NCI-H2081 treated with DMSO at 0.1 percent for 48 hours (cell line): ENCODE data around the gene SUV39H1.
"Not testable (repeated sequence)": the region's sequence is repeated elsewhere in the genome, so short reads cannot be mapped to it uniquely, and the experiment has no call there.

Experiments
- DNase-seq: peaks from one replicate; lab custom pipeline; 2025; lab: John Stamatoyannopoulos, UW

The SUV39H1 gene

DNA sequence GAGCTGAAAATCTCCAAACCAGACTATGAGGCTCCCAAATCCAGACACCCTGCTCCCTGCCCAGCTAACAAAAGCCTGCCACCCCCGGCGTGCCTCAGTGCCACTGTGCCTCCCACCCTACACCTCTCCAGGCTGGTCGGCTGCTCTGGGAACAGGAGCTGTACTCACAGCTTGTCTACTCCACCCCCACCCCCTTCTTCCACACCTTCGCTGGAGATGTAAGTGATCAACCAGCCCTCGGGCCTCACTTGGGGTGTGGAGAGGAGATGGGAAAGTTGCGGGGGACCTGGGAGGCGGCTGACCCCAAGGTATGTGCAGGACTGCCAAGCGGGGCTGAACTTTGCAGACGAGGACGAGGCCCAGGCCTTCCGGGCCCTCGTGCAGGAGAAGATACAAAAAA lies 11.1 kb upstream of the SUV39H1 start:
- DNase-seq: no peak

DNA sequence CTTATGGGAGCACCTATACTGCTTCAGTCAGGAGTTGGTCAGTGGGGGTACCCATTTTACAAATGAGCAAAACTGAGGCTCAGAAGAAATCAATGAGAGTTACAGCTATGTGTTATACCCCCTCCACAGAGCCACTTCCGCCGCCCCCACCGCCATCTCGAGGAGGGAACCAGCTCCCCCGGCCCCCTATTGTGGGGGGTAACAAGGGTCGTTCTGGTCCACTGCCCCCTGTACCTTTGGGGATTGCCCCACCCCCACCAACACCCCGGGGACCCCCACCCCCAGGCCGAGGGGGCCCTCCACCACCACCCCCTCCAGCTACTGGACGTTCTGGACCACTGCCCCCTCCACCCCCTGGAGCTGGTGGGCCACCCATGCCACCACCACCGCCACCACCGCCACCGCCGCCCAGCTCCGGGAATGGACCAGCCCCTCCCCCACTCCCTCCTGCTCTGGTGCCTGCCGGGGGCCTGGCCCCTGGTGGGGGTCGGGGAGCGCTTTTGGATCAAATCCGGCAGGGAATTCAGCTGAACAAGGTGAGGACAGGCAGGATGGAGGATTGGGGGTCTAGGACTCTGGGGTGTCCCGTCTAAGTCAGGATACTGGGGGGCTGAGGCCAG lies 7.9 kb upstream of the SUV39H1 start:
- no peak for DNase-seq

DNA sequence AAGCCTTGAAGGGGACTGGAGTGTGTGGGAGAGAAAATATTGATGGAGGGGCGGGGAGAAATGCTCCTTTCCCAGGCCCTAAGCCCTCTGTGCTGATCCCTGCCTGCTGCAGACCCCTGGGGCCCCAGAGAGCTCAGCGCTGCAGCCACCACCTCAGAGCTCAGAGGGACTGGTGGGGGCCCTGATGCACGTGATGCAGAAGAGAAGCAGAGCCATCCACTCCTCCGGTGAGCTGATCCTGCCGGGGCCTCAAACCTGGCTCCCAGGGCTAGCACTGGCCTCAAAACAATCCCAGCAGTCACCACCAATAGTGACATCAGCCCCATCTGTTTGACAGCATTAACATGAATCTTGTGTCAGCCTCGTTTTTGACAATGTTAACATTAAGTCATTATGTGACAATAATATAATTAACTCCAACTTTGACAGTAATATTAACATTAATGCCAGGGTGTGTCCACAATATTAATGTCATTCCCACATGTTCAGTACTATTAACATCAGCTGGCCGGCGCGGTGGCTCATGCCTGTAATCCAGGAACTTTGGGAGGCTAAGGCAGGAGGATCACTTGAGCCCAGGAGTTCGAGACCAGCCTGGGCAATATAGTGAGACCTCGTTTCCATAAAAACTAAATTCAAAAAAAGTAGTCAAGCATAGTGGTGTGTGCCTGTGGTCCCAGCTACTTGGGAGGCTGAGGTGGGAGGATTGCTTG lies 7.2 kb upstream of the SUV39H1 start:
- no peak for DNase-seq

DNA sequence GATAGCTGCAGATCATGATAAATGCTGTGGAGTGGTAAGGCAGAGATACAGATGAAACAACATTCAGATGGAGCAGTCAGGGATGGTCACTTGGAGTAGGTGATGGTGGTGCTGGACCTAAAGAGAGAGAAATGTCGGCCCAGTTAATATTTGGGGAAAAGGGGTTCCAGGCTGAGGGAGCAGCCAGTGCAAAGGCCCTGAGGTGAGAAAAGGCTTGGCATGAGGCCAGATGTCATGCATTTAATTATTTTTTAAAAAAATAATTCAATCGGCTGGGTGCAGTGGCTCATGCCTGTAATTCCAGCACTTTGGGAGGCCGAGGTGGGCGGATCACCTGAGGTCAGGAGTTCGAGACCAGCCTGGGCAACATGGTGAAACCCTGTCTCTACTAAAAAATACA lies 4.8 kb upstream of the SUV39H1 start:
- not testable (repeated sequence) for DNase-seq

DNA sequence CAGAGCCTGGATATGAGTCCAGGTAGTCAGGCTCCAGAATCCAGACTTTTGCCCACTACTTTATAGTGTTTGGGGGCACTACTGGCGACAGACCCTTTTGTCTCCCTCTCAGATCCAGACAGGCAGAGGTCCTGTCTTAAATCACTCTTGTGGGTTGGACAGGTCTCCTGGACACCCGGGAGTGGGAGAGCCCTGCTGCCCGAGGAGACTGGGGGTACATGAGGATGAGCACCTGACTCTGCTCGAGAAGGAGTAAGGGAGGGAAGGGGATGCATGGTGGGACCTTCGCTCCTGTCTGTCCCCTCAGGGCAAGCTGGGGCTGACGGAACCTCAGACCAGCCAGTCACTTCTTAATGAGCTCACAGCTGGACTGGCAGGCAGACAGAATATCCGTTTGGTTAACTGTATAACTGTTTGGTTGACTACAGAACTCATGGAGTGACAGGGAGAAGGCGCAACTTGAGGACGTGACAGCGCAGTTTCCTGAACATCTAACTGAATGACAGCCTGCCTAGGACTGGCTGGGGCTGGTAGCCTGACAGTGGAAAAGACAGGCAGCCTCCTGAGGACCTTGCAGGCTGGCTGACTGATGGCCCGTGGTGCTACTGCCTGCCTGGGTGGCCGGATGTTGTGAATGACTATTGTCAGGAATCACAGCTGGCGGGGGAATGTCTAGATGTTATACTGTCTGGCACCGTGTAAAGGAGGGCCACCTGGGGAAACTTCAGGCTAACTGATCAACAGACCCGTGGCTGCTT lies 1.6 kb upstream of the SUV39H1 start:
- no peak for DNase-seq

DNA sequence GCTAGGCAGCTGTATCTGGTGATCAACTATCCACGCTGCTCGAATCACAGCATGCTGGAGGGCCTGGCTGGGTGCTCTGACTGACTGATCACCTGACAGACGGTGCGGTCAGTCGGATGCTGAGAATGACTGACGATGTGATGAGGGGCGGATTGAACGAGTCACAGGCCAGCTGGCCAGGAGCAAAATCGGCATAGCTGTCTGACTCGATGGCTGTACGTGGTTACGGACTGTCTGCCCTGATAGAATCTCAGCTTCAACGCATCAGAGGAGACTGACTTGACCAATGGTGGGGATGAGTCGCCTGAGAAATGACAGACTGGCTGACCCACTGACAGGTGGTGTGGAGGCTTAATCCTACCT lies 1.0 kb upstream of the SUV39H1 start:
- no peak for DNase-seq

DNA sequence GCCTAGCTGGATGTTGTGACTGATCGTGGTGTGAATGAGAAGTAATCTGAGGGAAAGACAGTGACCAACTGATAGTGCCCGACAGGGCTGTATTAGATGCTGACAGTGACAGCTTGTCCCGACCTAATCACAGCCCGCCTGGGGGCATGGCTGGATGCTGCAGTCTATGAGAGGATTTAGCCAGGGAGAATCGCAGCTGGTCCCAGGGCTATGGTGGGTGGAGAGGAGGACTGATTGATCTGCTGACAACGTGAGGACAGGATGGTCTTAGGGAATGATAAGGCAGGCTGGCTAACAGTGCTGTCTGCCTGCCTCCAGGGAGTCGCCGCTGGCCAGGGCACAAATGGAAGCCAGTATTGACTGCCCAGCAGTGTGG lies 621 bp upstream of the SUV39H1 start:
- DNase-seq: no peak

DNA sequence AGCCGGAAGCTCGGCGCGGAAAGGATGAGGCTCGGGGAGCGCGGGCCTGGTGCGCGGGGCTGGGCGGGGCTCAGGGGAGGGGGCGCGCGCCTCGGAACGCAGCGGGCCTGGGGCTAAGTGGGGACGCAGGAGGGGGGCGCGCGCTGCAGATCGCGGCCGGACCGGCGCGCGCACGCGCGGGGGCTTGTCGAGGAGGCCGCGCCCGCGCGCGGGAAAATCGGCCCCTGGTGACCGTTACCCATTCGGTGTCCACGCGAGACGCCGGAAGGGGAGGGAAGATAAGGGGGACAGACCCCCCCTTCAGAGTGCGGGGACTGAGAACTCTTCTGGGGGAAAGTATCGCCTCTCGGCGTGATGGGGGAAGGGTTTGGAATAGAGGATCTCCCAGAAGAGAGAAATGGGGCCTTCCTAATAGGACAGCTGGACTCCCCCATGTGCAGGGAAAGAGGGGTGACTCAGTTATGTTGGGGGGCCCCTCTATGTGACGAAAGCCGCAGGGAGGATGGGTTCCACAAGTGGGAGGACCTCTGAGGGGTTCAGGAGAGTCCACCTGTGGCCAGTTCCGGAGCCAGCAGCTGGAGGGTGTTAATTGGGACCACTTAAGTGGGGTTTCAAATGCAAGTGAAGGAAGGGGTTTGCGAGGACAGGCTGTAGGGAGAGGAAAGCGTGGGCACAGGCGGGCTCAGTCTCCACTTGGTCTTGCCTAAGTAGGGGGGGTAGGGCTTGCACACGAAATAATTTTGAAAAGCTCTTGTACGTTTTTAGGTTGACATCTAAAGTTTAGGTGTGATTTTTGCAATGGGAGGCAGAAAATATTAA lies 584 bp downstream of the SUV39H1 start:
- DNase-seq: no peak

DNA sequence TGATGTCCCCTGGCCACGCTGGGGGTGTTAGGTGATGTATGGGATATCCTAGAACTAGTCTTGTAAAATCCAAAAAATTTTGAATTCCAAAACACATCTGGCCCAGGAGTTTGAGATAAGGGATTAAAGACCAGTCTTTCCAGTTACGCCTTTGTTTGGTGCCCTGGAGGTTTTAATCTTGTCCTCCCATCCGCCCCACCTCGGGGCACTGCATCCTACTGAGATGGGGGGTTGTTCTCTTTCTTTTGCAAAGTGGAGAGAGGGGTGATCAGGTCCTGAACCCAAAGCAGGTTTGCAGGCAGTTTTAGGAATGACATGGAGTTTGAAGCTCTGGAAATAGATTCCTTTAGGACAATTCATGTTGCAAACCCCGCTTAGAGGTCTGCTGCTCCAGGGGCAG lies 1.8 kb downstream of the SUV39H1 start:
- DNase-seq: no peak

DNA sequence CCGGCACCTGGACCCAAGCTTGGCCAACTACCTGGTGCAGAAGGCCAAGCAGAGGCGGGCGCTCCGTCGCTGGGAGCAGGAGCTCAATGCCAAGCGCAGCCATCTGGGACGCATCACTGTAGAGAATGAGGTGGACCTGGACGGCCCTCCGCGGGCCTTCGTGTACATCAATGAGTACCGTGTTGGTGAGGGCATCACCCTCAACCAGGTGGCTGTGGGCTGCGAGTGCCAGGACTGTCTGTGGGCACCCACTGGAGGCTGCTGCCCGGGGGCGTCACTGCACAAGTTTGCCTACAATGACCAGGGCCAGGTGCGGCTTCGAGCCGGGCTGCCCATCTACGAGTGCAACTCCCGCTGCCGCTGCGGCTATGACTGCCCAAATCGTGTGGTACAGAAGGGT lies 3.7 kb downstream of the SUV39H1 start:
- no peak for DNase-seq

DNA sequence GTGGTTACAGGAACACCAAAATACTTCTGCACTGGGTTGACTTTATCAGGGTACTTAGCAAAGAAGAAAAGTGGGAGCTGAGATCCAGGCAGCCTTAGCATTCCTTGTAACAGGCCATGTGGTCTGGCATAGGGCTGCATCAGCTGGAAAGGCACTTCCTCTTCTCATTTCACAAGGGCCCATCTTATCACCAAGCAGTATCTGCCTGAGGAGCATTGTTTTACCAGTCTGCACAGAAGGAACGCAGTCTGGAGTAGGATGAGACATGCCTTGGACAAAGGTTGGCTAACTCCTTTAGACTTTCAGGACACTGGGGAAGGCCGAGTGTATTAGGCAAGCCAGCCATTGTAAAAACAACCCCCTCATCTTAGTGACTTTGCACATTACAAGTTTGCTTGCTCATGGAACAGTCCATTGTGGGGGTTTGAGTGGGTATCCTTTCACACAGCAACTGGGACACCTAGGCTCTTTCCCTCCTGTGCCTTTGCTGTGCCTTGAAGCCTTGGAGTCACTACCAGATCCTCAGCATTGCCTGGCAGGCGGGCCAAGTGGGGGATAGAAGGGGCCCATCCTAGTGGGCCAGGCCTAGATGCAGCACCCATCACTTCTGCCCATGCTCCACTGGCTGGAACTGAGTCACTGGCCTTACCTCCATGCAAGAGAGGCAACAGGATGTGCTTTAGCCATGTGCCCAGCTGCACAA lies 4.6 kb downstream of the SUV39H1 start:
- DNase-seq: no peak

DNA sequence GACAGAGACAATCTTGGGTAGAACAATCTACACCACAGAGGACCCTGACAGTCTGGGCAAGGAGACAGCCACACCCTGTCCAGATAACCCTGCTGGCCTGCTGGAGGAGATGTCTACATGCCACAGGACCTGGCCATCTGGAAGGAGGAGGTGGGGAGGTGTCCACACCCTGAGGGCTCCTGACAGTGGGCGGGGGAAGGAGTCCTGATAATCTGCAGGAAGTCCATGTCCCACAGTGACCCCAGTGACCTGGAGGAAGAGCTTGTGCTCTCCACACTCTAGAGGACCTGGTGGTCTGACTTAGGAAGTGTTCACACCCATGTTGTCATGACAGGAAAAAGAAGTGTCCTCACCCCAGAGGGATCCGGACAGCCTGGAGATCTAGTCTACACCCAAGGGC lies 5.5 kb downstream of the SUV39H1 start:
- no peak for DNase-seq

DNA sequence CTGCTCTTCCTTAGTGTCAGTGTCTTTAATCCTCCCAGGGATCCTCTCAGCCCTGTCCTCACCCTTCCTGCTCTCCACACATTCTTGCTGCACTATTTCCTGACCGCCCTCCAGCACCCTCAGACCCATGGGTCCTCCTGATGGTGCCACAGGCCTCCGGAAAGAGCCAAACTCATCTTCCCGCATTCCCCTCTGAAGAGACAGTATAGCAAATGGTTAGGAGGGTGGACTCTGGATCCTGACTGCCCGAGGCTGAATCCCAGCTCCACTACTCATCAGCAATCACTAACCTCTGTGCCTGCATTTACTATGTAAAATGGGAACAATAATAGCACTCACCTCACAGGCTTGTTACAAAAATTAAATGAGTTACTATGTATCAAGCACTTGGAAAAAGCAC lies 6.2 kb downstream of the SUV39H1 start:
- no peak for DNase-seq

DNA sequence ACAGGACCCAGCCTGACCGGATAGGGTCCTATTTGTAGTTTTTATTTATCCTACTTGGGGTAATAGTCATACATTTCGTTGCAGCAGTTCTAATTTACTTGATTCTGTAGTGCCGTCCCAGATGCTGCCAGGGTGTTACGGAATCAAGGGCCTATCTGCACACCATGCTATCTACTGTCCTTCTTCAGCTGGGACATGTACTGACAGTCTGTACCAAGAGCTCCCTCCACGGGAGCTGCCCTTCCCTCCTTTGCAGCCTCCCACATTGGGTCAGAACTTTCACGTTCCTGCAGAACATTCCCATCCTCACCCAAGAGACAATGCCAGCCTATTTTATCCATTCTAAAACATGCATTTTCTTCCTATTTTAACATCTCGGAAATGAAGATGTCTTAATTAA lies 6.7 kb downstream of the SUV39H1 start:
- DNase-seq: no peak

DNA sequence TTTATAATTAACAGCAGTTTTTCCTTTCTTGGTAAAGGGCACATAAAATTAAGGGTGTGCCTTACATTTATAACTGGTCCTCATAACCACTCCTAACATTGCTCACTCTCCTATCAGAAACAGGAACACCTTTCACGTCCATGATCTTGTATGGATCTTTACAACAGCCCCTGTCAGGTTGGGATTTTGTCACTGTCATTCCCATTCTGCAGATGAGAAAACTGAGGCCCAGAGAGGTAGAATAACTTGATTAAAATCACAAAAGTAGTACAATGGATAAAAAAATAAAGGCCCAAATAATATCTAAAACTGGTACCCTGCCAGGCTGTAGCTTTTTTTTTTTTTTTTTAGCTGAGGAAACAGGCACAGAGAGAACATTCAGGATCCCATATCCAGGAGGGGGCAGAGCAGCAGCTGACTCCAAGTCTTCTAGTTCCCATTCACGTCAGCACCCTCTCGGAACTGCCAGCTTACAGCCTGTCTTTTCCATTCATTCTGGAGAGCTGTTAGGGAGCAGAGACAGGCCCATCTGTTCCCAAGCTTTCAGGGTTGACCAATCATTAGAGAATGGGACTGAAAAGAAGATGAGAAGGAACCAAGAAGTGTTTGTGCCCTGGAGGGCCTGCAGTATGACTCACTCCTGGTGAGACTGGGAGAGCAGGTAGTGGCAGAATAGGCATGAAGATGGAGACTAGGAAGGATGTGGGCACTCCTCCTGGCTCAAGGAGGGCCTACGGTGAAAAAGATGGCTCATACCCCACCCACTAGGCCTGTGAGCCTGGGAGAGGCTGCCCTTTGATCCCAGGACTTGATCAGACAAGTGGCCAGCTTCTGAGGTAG lies 7.3 kb downstream of the SUV39H1 start:
- no peak for DNase-seq

DNA sequence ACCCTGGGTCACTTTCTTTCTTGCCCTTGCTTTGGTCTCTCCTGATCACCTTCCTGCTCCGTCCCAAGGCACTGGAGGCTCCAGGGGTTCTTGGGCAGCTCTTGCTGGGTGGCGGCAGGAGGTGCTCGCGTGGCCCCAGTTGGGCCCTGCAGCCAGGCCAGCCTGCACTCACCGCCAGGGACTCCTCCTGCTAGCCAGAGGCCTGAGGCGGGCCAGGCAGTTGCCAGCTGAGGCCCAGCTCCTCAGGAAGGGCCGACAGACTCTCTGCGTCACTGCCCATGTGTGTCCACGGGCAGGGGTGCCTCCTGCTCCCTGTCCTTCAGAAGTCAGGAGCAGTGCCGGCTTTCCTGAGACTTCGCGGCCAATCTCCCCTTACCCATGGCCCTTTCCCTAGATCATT lies 9.3 kb downstream of the SUV39H1 start:
- DNase-seq: no peak

DNA sequence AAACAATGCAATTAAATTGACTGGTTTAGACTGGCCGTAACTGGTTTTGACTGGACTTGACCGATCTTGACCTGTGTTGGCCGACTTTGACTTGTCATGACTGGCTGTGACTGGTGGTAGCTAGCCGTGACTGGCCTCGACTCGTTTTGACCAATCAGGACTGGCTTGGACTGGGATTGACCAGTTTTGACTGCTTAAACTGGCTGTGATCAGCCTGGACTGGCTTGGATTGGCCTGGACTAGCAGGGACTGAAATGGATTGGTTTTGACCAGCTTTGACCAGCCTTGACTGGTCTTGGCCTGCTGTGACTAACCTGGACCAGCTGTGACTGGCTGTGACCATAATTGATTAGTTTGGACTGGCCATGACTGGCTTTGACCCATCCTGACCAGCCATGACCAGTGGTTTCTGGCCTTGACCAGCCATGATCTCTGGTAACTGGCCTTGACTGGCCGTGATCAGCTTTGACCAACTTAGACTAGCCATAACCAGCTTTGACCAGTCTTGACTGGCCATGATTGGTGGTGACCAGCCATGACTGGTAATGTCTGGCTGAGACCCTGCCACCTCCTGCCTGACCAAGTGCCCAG lies 13.1 kb downstream of the SUV39H1 start:
- DNase-seq: no peak

DNA sequence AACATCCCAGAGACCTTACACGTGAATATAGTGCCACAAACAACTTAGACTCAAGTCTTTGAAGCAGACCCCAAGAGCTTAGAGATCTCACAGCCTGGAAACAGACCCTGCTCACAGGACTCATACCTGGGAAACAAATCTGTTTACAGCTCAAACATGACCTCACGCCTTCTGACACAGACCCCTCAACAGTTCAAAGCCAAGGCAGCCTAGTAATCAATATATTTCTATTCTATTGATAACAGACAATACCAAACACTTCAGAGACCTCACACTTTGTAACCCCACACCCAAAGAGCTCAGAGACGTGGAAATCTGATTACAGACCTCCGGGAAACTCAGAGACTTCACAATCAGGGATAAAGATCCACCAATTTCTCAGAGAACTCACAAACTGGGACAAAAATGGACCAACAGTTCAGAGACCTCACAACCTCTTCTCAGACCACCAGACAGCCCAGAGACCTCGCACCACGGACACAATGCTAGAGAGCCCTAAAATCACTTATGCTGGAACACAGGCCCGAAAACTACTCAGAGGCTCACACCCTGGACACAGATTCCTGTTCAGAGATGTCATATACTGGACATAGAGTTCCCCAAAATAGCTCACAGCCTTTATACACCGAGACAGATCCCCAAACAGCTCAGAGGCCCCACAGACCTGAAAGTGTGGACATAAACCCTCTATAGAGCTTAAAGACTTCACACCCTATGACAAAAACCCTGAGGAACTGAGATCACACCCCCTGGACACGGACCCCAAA lies 14.8 kb downstream of the SUV39H1 start:
- no peak for DNase-seq

DNA sequence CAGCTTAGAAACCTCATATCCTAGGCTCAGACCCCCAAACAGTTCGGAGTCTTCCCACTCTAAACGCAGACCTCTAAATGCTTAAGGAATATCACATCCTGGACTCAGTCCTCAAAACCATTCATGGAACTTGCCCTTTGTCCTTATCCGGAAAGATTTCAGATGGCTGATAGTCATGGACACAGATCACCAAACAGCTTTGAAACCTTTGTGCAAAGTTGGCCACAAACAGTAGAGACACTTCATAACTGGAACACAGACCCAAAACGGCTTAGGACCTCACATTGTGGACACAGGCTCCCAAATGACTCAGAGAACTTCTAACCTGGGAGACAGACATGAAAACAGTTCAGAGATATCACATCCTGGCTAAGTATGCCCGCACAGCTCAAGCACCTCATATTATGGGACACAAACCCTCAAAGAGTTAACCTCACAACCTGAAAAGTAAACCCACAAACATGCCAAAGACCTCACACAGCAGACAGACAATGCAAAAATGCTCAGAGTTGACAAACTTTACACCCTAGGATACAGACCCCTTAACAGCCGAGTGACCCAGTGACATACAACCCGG lies 15.5 kb downstream of the SUV39H1 start:
- DNase-seq: no peak

DNA sequence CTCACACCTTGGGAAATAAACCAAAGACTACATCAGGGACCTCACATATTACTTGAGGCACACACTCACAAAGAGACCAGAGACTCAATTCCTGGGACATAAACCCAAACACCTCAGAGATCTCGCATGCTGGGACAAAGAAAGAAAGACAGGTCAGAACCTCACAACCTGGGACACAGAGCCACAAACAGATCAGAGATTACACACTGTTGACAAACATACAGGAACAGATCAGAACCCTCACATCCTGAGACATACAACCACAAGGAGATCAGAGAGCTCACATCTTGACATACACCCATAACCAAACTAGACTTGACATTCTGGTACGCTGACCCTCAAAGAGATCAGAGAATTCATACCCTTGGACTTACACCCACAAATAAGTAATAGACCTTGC lies 17.3 kb downstream of the SUV39H1 start:
- DNase-seq: no peak
